Activated T-helper 17 cell treated with anti-CD3 and anti-CD28 coated beads, Interleukin-2, amount 50 U/mL, for 72 hours (primary cell): ENCODE data around the gene MERTK. TPM values are rescaled to one million over a fixed set of nuclear protein-coding genes. Genes with fewer than 3 reads are reported as not detected.
A peak's percentile ranks its signal among the peaks of the same experiment; 100 is the strongest.
"Not testable (repeated sequence)": the region's sequence is repeated elsewhere in the genome, so short reads cannot be mapped to it uniquely, and the experiment has no call there.

ENCODE experiments used
- ATAC-seq: fragments of 150-1000 bp; cut with Tn5 transposase; replicated peaks from 2 replicates; pipeline ENCODE4 v1.10.0; 2021; ENCODE audit warnings: mild to moderate bottlenecking, moderate library complexity
- H3K27ac Mint-ChIP-seq: one replicate; pipeline ENCODE4 v1.8.0; 2022; ENCODE audit warnings: mixed read lengths
- H3K27me3 Mint-ChIP-seq: one replicate; pipeline ENCODE4 v1.8.0; 2022; ENCODE audit warnings: mixed read lengths
- H3K36me3 Mint-ChIP-seq: one replicate; pipeline ENCODE4 v1.8.0; 2022; ENCODE audit warnings: low read depth, mild to moderate bottlenecking, mixed read lengths
- H3K4me1 Mint-ChIP-seq: one replicate; pipeline ENCODE4 v1.8.0; 2022; ENCODE audit warnings: mixed read lengths
- H3K4me3 Mint-ChIP-seq: one replicate; pipeline ENCODE4 v1.8.0; 2022; ENCODE audit warnings: mild to moderate bottlenecking, mixed read lengths
- H3K9me3 Mint-ChIP-seq: one replicate; pipeline ENCODE4 v1.8.0; 2022; ENCODE audit warnings: mixed read lengths
- total RNA-seq, 2 donors: library from RNA; stranded (reverse); gene quantifications; one replicate each; pipeline ENCODE4 v1.2.3, GENCODE V29; 2022

MERTK gene
- total RNA-seq, 2 donors from 2014 or later, result 0.43 to 0.87 TPM

DNA sequence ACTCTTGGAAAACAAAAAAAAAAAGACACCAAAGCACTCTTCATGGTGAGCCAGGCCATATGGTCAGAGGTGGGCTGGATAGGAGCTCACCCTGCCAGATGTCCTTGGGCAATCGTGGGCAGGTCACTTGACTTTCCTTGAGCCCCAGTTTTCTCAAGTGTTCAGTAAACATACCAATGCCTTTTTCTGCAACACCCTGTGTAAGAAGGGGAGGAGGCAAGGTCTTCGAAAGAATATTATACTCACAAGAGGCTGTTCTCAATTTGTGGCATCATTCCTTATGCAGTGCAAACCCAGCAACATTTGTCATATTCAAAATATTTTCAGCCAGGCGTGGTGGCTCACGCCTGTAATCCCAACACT lies 133.8 kb downstream of the MERTK start:
- Mint-ChIP-seq H3K4me1 (no peaks in the 10 kb centered on the region), H3K27me3 (peaks cover 8% of the 10 kb centered on the region), H3K9me3 (no peaks in the 10 kb centered on the region), H3K36me3 (no peaks in the 10 kb centered on the region), H3K27ac (no peak overlapping the region), H3K4me3 (no peak overlapping the region)
- no peak for ATAC-seq

DNA sequence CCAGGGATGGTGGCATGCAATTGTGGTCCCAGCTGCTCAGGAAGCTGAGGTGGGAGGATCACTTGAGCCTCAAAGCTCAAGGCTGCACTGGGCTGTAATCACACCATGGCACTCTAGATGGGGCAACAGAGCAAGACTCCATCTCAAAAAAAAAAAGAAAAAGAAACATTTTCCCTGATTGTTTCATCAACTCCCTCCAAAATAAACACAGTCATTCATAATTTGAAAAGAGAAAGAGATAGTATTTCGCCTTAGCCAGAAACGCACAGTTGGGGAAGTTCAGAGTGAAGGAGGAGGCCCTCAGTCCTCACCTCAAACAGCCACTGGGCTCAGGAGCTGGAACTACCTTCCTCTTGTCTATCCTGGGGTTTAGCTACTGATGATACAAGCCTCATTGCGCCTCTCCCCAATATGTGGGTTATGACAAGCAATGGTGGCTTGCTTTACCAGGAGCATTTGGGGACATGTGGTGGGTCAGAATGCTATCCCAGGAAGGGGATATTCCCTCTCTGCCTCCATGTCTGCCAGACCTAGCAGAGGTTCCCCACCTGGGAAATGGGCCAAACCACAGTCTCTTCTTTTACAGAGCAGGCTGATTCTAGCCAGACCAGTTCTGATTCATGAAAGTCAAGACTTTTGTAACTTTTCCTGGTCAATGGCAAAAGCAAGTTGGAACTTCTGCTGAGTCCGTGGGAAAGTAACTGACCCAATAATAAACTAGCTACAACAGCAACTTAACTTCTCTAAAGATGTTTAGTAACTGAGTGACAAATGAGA lies 134.5 kb downstream of the MERTK start:
- Mint-ChIP-seq H3K4me1 (no peaks in the 10 kb centered on the region), H3K4me3 (no peak overlapping the region), H3K27ac (no peak overlapping the region), H3K9me3 (peaks cover 5% of the 10 kb centered on the region), H3K27me3 (peaks cover 12% of the 10 kb centered on the region), H3K36me3 (no peaks in the 10 kb centered on the region)
- ATAC-seq, result no peak

DNA sequence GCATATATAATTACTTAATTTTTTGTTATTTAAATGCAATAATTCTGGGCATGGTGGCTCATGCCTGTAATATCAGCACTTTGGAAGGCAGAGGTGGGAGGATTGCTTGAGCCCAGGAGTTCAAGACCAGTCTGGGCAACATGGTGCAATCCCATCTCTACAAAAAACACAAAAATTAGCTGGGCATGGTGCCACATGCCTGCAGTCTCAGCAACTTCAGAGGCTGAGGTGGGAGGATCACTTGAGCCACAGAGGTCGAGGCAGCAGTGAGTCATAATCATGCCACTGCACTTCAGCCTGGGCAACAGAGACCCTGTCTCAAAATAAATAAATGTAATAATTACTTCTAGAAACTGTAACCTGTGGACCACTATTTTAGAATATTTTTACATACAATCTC lies 135.2 kb downstream of the MERTK start:
- Mint-ChIP-seq H3K4me1 (no peaks in the 10 kb centered on the region), H3K9me3 (peaks cover 5% of the 10 kb centered on the region), H3K27ac (no peak overlapping the region), H3K4me3 (no peak overlapping the region), H3K27me3 (peaks cover 12% of the 10 kb centered on the region), H3K36me3 (no peaks in the 10 kb centered on the region)
- ATAC-seq, result no peak

DNA sequence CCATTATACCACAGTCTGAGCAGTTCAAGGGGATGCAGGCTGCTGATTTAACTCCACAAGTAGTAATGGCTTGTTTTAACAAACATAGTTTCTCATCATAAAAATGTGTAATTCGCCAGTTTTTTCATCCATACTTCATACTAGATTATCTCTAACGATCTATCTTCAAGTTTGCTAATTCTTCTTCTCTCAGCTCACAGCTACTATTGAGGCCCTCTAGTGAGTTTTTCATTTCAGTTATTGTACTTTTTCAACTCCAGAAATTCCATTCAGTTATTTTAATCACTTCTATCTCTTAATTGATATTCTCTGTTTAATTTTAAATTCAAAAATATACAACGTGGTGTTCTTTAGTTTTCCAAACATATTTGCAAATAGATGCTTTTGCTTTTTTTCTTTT lies 136.5 kb downstream of the MERTK start:
- Mint-ChIP-seq H3K27me3 (peaks cover 8% of the 10 kb centered on the region), H3K4me1 (no peaks in the 10 kb centered on the region), H3K9me3 (peaks cover 5% of the 10 kb centered on the region), H3K36me3 (no peaks in the 10 kb centered on the region), H3K27ac (no peak overlapping the region), H3K4me3 (no peak overlapping the region)
- no peak for ATAC-seq

DNA sequence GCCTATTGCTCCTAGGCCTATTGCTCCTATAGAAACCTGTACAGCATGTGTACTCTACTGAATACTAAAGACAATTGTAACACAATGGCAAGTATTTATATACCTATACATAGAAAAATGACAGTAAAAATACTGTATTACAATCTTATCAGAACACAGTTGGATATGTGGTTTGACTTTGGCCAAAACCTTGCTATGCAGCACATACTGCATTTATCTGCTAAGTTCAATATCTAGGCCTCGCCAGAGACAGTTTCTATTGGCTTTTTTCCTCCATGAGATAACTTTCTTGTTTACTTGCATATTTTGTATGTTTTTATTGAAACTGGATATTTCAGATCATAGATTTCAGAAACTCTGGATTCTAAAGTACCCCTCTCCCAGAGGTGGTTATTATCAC lies 137.4 kb downstream of the MERTK start:
- peaks cover 5% of the 10 kb centered on the region for H3K9me3 Mint-ChIP-seq
- no peak for ATAC-seq
- H3K4me1 Mint-ChIP-seq, result no peaks in the 10 kb centered on the region
- no peaks in the 10 kb centered on the region for H3K36me3 Mint-ChIP-seq
- H3K4me3 Mint-ChIP-seq, result no peak overlapping the region
- H3K27ac Mint-ChIP-seq, result no peak overlapping the region
- peaks cover 8% of the 10 kb centered on the region for H3K27me3 Mint-ChIP-seq

DNA sequence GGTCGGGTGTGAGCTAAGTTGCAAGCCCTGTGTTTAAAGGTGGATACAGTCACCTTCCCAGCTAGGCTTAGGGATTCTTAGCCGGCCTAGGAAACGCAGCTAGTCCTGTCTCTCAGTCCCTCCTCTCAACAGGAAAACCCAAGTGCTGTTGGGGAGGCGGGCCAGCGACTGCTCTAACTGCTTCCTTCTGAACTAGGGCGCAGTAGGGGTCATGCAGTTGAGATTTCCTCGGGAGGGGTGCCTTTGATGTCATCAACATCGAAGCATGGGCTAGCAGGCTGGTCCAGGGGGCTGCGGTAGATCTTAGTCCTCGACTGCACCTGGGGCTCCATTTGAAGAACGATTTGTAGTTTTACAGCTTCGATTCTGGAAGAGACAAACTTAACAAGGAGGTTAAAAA lies 141.1 kb downstream of the MERTK start:
- ATAC-seq, H3K36me3 Mint-ChIP-seq, H3K9me3 Mint-ChIP-seq, H3K4me1 Mint-ChIP-seq, H3K27me3 Mint-ChIP-seq, H3K4me3 Mint-ChIP-seq, H3K27ac Mint-ChIP-seq: not testable (repeated sequence)

DNA sequence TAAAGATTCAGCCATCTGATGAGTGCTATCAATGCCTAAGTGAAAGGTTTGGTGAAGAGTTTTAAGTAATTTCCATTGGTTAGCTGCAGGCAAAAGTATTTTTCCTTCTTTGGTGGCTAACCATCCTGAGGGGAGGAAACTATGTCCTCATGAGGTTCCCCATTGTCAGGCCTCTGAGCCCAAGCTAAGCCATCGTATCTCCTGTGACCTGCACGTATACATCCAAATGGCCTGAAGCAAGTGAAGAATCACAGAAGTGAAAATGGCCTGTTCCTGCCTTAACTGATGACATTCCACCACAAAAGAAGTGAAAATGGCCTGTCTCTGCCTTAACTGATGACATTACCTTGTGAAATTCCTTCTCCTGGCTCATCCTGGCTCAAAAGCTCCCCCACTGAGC lies 141.7 kb downstream of the MERTK start:
- H3K27me3 Mint-ChIP-seq, H3K4me3 Mint-ChIP-seq, ATAC-seq, H3K36me3 Mint-ChIP-seq, H3K27ac Mint-ChIP-seq, H3K9me3 Mint-ChIP-seq, H3K4me1 Mint-ChIP-seq: not testable (repeated sequence)

DNA sequence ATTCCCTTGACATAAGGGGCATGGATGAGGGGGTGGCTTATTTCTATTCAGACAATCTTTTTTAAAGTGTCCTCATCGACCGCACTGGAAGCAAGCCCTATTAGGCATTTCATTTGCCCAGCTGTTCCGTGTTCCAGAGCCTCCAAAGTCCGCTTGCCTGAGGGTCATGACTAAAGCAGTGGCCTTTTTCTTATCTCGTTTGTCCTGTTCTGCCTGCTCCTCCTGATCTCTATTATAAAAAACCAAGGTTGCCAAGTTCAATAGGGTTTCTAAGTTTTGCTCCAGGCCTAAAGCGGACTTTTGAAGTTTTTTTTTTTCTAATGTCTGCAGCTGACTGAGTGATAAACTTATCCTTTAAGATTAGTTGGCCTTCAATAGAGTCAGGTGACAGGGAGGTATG lies 143.1 kb downstream of the MERTK start:
- H3K4me1 Mint-ChIP-seq, ATAC-seq, H3K27ac Mint-ChIP-seq, H3K9me3 Mint-ChIP-seq, H3K4me3 Mint-ChIP-seq, H3K36me3 Mint-ChIP-seq, H3K27me3 Mint-ChIP-seq: not testable (repeated sequence)

DNA sequence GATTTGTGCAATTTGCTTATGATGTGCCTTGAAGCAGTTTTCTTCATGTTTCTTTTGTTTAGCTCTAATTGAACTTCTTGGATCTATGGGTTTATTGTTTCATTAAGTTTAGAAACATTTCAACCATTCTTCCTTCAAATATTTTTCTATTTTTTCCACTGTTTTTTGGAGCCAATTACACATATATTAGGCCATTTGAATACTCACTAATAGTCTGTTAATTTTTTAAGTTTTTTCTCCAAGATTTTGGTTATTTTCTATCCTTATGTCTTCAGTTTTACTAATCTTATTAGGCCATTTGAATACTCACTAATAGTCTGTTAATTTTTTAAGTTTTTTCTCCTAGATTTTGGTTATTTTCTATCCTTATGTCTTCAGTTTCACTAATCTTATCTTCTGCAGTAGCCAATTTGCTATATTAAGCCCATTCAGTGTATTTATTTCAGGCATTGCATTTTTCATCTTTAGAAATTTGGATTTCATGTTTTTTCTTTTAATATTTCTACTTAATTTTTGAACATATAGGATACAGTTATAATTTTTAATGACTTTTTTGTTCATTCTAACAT lies 147.1 kb downstream of the MERTK start:
- peaks cover 6% of the 10 kb centered on the region for H3K27me3 Mint-ChIP-seq

DNA sequence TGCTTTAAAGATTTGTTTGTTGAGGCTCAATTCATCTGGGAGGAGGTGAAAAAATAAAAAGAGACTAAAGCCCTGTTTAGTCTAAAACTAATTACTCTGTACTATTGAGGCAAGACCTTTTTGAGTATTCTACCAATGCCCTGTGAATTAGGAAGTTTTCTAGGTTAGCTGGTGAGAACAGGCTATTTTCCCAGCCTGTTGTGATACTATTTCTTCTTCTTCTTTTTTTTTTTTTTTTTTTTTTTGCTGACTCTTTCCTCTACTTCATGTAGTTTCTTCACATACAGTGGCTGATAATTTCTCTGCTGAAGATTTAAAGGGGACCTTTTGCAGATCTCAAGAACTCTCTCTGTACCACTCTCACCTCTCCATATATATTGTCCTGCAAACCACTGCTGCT lies 147.8 kb downstream of the MERTK start:
- no peaks in the 10 kb centered on the region for H3K36me3 Mint-ChIP-seq
- H3K27me3 Mint-ChIP-seq, result peaks cover 6% of the 10 kb centered on the region
- no peak overlapping the region for H3K27ac Mint-ChIP-seq
- H3K4me3 Mint-ChIP-seq, result no peak overlapping the region
- no peaks in the 10 kb centered on the region for H3K9me3 Mint-ChIP-seq
- ATAC-seq, result no peak
- H3K4me1 Mint-ChIP-seq, result no peaks in the 10 kb centered on the region

More for the DNA sequence above, 147.1 kb downstream of the MERTK start:
- Mint-ChIP-seq H3K4me1 (no peaks in the 10 kb centered on the region), H3K36me3 (no peaks in the 10 kb centered on the region), H3K27ac (no peak overlapping the region), H3K4me3 (no peak overlapping the region), H3K9me3 (no peaks in the 10 kb centered on the region)
- no peak for ATAC-seq

DNA sequence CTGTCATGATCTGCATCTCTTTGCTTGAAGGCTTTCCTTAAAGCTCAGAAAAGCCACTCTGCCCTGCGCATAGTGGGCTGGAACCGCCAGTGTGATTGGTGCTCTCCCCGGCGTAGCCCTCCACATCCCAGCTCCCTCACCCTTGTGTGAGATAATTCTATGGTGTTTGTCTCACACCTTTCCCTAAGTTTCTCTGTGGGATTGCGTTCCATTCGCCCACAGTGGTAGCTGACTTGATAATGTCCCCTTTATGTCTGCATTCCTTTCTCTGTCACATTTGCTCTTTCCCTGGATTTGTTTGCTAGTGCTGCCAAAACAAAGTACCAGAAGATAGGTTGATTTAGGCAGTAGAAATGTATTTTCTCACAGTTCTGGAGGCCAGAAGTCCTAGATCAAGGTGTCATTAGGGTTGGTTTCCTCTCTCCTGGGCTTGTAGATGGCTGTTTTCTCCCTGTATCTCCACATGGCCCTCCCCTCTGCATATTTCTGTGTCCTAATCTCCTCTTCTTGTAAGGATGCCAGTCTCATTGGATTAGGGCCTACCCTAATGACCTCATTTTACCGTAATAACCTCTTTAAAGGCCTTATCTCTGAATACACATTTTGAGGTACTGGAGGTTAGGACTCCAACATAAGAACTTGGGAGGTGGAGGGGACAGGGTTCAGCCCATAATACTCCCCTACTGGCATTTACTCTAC lies 149.3 kb downstream of the MERTK start:
- Mint-ChIP-seq H3K27me3 (peaks cover 6% of the 10 kb centered on the region), H3K4me3 (no peak overlapping the region), H3K36me3 (no peaks in the 10 kb centered on the region), H3K27ac (no peak overlapping the region), H3K9me3 (no peaks in the 10 kb centered on the region), H3K4me1 (no peaks in the 10 kb centered on the region)
- ATAC-seq, result no peak

DNA sequence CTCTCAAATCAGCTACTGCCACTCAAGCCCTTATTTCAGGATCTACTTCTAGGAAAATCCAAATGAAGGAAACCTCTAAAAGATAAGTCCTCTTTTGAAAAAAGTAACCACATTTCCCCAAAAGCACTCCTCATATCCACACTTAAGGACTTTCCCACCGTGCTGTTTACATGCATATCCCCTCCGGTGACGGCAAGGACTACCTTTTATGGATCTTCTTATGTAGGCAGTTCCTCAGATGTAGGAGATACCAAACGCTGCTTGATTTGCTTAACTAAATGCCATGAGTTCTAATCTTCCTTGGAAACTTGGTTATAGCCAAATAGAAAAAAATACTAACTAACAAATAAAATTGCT lies 149.8 kb downstream of the MERTK start:
- Mint-ChIP-seq H3K27ac (no peak overlapping the region), H3K9me3 (no peaks in the 10 kb centered on the region), H3K36me3 (no peaks in the 10 kb centered on the region), H3K27me3 (peaks cover 6% of the 10 kb centered on the region), H3K4me1 (peaks cover under 1% of the 10 kb centered on the region), H3K4me3 (no peak overlapping the region)
- ATAC-seq, result no peak

DNA sequence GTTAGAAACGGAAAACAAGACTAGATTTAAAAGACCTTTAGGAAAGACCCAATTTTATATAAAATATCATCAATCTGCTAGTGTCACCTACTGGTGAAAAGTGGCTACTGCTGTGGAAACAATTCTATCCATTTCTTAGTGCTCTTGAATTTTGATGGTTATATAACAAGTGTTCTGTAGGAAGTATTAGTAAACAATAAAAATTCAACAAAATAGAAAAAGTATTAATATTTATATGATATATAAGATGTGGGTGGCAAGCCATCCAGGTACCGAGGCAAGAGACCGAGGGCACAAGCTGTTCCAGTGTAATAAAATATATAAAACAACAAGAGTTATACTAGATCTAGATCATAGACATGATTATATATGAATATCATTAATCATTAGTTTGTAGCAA lies 150.5 kb downstream of the MERTK start:
- ATAC-seq, result peak; percentile 74
- Mint-ChIP-seq H3K36me3 (no peaks in the 10 kb centered on the region), H3K9me3 (no peaks in the 10 kb centered on the region), H3K4me3 (no peak overlapping the region), H3K27ac (no peak overlapping the region), H3K4me1 (peaks cover 5% of the 10 kb centered on the region), H3K27me3 (peaks cover 6% of the 10 kb centered on the region)

DNA sequence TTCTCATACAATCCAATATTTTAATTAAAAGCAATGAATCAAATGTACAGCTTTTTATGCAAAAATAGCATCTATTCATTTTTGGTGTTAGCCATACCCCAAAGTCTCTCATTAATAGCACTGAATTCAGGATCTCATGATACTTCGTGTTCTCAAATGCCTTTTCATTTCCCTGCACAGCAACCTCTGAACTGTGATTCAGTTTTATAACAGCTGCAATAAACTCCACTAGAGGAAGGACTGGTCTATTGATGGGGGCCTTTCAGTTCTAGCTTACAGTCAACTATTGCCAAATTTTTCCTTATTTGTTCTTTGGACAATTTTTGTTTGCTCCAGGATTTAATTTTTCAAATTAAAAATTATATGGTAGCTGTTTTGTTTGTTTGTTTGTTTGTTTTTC lies 151.9 kb downstream of the MERTK start:
- ATAC-seq, result no peak

More for the DNA sequence above, 151.9 kb downstream of the MERTK start:
- Mint-ChIP-seq H3K9me3 (no peaks in the 10 kb centered on the region), H3K27me3 (peaks cover 6% of the 10 kb centered on the region), H3K4me3 (no peak overlapping the region), H3K36me3 (no peaks in the 10 kb centered on the region), H3K27ac (no peak overlapping the region), H3K4me1 (peaks cover 5% of the 10 kb centered on the region)
